ENCODE results near the gene RPF1.
"Not testable (repeated sequence)": the region's sequence is repeated elsewhere in the genome, so short reads cannot be mapped to it uniquely, and the experiment has no call there.

Gene RPF1

DNA sequence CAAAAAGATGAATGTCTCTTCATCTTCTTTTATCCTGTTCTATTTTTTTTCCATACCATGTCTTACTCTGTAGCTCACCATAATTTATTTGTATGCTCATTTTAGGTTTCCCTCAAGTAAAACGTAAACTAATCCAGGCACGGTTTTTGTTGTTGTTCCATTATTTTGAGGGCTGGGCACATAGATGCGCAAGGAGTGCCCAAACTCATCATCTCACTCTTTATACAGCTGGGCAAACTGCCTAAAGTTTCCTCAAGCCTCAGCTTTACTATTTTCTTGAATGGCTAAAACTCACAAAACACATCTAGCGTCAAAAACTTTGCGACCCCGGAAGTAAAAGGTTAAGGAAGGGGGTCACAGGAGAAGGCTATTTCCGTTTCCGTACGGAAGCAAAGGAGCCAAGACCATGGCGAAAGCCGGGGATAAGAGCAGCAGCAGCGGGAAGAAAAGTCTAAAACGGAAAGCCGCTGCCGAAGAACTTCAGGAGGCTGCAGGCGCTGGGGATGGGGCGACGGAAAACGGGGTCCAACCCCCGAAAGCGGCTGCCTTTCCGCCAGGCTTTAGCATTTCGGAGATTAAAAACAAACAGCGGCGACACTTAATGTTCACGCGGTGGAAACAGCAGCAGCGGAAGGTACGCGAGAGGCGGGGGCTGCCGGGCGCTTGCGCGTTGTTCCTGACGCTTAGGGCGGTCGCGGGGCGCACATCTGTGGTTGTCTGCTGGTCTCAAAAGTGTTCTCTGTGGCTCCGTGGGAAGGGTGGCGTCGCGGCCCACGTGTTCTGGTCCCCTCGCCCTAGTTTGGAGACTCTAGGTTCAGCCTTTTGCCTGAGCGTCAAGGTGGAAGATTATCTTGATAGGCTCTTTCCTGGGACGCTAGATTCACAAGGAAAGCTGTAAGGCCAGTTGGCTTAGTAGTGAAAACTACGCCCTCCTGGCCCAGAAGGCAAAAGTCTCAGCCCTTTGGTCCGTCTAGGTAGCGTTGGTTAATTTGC lies at the start of gene RPF1:
RPF1 (plus strand) TSS at position 391 of the 993 bp plus-strand sequence; CDS start at position 407, 16 bp downstream.
- H3K4me1 ChIP-seq (ENCODE audit: insufficient read depth, low read length), result peaks cover 14% of the 10 kb centered on the region
- H2AFZ ChIP-seq (ENCODE audit: low read depth, low read length), result peak within 1 kb of the TSS; percentile 94

GRCh38 chr1:84430546-84430945 lies 48.5 kb upstream of the RPF1 start:
- Histone ChIP-seq H3K4me1 (ENCODE audit: insufficient read depth, low read length) (peaks cover 5% of the 10 kb centered on the region), H3K4me3 (ENCODE audit: low read length) (no peak overlapping the region), H2AFZ (ENCODE audit: low read depth, low read length) (no peak overlapping the region), H3K9me3 (ENCODE audit: low read length) (peaks cover 8% of the 10 kb centered on the region), H3K36me3 (ENCODE audit: insufficient read depth, low read length) (no peaks in the 10 kb centered on the region), H3K27me3 (ENCODE audit: insufficient read depth, low read length) (no peaks in the 10 kb centered on the region)

More for the DNA sequence above, at the start of gene RPF1:
- peak within 1 kb of the TSS; percentile 88 for H3K4me3 ChIP-seq (ENCODE audit: low read length)
- peaks cover 24% of the 10 kb centered on the region for H3K36me3 ChIP-seq (ENCODE audit: insufficient read depth, low read length)
- peaks cover 6% of the 10 kb centered on the region for H3K9me3 ChIP-seq (ENCODE audit: low read length)
- peaks cover 6% of the 10 kb centered on the region for H3K27me3 ChIP-seq (ENCODE audit: insufficient read depth, low read length)

- Histone ChIP-seq H2AFZ (ENCODE audit: low read depth, low read length) (peak overlapping the region; percentile 73), H3K4me3 (ENCODE audit: low read length) (no peak overlapping the region)
Measured at GRCh38 chr1:84433258-84434080, 45.6 kb upstream of the RPF1 start.

GRCh38 chr1:84434081-84434769 lies 44.8 kb upstream of the RPF1 start:
- H3K27me3 ChIP-seq (ENCODE audit: insufficient read depth, low read length), result no peaks in the 10 kb centered on the region
- no peak overlapping the region for H2AFZ ChIP-seq (ENCODE audit: low read depth, low read length)
- no peaks in the 10 kb centered on the region for H3K36me3 ChIP-seq (ENCODE audit: insufficient read depth, low read length)
- H3K4me1 ChIP-seq (ENCODE audit: insufficient read depth, low read length), result peaks cover 15% of the 10 kb centered on the region
- H3K9me3 ChIP-seq (ENCODE audit: low read length), result peaks cover 8% of the 10 kb centered on the region
- H3K4me3 ChIP-seq (ENCODE audit: low read length), result no peak overlapping the region

More at GRCh38 chr1:84433258-84434080, 45.6 kb upstream of the RPF1 start:
- no peaks in the 10 kb centered on the region for H3K27me3 ChIP-seq (ENCODE audit: insufficient read depth, low read length)
- H3K4me1 ChIP-seq (ENCODE audit: insufficient read depth, low read length), result peaks cover 15% of the 10 kb centered on the region
- H3K9me3 ChIP-seq (ENCODE audit: low read length), result peaks cover 8% of the 10 kb centered on the region
- no peaks in the 10 kb centered on the region for H3K36me3 ChIP-seq (ENCODE audit: insufficient read depth, low read length)

- Histone ChIP-seq H3K36me3 (ENCODE audit: insufficient read depth, low read length) (no peaks in the 10 kb centered on the region), H3K4me1 (ENCODE audit: insufficient read depth, low read length) (peaks cover 15% of the 10 kb centered on the region), H3K4me3 (ENCODE audit: low read length) (no peak overlapping the region), H3K27me3 (ENCODE audit: insufficient read depth, low read length) (no peaks in the 10 kb centered on the region), H2AFZ (ENCODE audit: low read depth, low read length) (peak overlapping the region; percentile 16), H3K9me3 (ENCODE audit: low read length) (peaks cover 5% of the 10 kb centered on the region)
Measured at GRCh38 chr1:84434801-84435549, 44.1 kb upstream of the RPF1 start.

DNA sequence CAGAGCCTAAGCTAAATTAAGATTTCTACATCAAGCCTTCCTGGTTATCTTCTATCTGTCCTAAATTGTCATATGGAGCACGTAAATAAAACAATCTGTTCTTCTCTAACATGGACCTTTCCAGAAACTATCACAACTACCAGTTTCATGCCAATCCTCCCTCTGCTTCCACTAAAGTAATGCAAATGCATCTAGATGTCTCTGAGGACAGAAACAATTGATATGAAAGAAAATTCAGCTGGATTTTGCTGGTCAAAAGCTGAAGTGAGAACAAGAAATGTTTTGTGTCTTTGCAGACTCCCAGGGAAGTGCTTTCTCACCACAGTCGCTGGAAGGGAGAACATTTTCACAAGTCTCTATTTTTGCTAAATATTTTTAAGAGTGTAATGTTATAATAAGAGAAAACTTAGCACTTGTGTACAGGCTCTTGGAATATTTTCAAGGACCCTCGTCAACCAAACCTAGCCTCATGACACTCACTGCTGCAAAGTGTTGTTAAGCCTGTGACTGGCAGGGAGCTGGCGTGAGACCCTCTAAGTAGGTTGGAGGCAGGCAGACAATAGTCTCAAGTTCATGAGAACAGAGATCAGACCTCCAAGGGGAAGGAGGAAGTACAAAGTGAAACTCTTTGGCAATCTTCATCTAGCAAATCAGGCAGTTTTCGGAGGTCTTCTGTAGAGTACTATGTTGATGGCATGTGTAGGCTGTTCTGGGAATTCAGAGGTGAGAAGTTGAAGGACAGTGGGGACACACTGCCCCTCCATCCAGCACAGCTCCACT lies 42.0 kb upstream of the RPF1 start:
- no peaks in the 10 kb centered on the region for H3K27me3 ChIP-seq (ENCODE audit: insufficient read depth, low read length)
- no peaks in the 10 kb centered on the region for H3K9me3 ChIP-seq (ENCODE audit: low read length)
- H3K36me3 ChIP-seq (ENCODE audit: insufficient read depth, low read length), result no peaks in the 10 kb centered on the region
- peak overlapping the region; percentile 58 for H2AFZ ChIP-seq (ENCODE audit: low read depth, low read length)
- peaks cover 15% of the 10 kb centered on the region for H3K4me1 ChIP-seq (ENCODE audit: insufficient read depth, low read length)
- H3K4me3 ChIP-seq (ENCODE audit: low read length), result no peak overlapping the region

DNA sequence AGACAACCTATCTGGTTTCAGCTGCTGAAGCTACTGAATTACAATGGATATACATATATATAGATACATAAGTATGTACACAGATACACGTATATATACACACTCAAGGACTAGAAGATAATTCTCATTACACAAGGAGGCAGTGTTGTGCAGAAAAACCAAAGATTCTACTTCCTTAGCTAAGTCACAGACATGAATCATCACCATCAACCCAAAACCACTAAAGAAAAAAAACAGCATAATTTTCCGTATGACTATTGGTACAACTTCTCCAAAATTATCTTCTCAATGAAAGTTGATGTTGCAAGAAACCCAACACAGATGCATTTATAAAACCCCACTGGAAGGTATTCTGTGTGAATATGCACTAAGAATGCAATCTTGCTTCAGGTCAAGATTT lies 36.8 kb upstream of the RPF1 start:
- peaks cover 2% of the 10 kb centered on the region for H3K4me1 ChIP-seq (ENCODE audit: insufficient read depth, low read length)
- no peaks in the 10 kb centered on the region for H3K36me3 ChIP-seq (ENCODE audit: insufficient read depth, low read length)
- H3K9me3 ChIP-seq (ENCODE audit: low read length), result no peaks in the 10 kb centered on the region

DNA sequence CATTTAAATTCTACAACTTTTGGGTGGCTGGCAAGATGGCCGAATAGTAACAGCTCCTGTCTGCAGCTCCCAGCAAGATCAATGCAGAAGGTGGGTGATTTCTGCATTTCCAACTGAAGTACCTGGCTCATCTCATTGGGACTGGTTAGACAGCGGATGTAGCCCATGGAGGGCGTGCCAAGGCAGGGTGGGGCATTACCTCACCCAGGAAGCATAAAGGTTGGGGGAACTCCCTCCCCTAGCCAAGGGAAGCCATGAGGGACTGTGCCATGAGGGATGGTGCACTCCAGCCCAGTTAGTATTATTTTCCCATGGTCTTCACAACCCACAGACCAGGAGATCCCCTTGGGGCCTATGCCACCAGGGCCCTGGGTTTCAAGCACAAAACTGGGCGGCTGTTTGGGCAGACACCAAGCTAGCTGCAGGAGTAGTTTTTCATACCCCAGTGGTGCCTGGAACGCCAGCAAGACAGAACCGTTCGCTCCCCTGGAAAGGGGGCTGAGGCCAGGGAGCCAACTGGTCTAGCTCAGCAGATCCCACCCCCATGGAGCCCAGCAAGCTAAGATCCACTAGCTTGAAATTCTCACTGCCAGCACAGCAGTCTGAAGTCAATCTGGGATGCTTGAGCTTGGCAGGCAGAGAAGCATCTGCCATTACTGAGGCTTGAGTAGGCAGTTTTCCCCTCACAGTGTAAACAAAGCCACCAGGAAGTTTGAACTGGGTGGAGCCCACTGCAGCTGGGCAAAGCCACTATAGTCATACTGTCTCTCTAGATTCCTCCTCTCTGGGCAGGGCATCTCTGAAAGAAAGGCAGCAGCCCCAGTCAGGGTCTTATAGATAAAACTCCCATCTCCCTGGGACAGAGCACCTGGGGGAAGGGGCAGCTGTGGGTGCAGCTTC lies 36.1 kb upstream of the RPF1 start:
- H3K27me3 ChIP-seq (ENCODE audit: insufficient read depth, low read length); H3K4me1 ChIP-seq (ENCODE audit: insufficient read depth, low read length); H3K9me3 ChIP-seq (ENCODE audit: low read length); H2AFZ ChIP-seq (ENCODE audit: low read depth, low read length); H3K4me3 ChIP-seq (ENCODE audit: low read length); H3K36me3 ChIP-seq (ENCODE audit: insufficient read depth, low read length): not testable (repeated sequence)

More for the DNA sequence above, 36.8 kb upstream of the RPF1 start:
- H3K27me3 ChIP-seq (ENCODE audit: insufficient read depth, low read length), result no peaks in the 10 kb centered on the region
- H2AFZ ChIP-seq (ENCODE audit: low read depth, low read length), result no peak overlapping the region
- no peak overlapping the region for H3K4me3 ChIP-seq (ENCODE audit: low read length)

- H3K9me3 ChIP-seq (ENCODE audit: low read length); H3K4me3 ChIP-seq (ENCODE audit: low read length); H2AFZ ChIP-seq (ENCODE audit: low read depth, low read length); H3K4me1 ChIP-seq (ENCODE audit: insufficient read depth, low read length); H3K36me3 ChIP-seq (ENCODE audit: insufficient read depth, low read length); H3K27me3 ChIP-seq (ENCODE audit: insufficient read depth, low read length): not testable (repeated sequence)
Measured at GRCh38 chr1:84448704-84449103, 30.4 kb upstream of the RPF1 start.

GRCh38 chr1:84450910-84451309 lies 28.2 kb upstream of the RPF1 start:
- no peak overlapping the region for H2AFZ ChIP-seq (ENCODE audit: low read depth, low read length)
- no peaks in the 10 kb centered on the region for H3K36me3 ChIP-seq (ENCODE audit: insufficient read depth, low read length)
- no peaks in the 10 kb centered on the region for H3K27me3 ChIP-seq (ENCODE audit: insufficient read depth, low read length)
- H3K4me1 ChIP-seq (ENCODE audit: insufficient read depth, low read length), result no peaks in the 10 kb centered on the region
- H3K4me3 ChIP-seq (ENCODE audit: low read length), result no peak overlapping the region
- no peaks in the 10 kb centered on the region for H3K9me3 ChIP-seq (ENCODE audit: low read length)

DNA sequence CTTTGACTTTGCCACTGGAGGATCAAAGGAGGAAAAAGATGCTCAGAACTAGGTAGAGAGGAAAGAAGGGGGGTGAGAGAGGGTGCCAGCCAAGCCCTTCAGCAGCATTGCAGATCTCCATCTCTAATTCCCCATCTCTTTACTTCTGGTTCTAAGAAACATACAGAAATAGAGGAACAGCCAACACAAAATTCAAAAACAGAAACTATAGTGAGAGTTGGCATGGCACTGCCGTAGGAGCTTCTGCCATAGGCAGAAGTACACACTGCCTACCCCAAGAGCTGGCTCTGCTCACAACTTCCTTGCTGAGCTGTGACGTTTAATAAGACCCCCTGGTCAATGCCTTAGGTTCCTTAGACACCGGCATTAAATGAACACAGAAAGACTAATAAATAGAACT lies 26.6 kb upstream of the RPF1 start:
- H3K4me1 ChIP-seq (ENCODE audit: insufficient read depth, low read length), result no peaks in the 10 kb centered on the region
- no peak overlapping the region for H3K4me3 ChIP-seq (ENCODE audit: low read length)
- no peak overlapping the region for H2AFZ ChIP-seq (ENCODE audit: low read depth, low read length)
- H3K36me3 ChIP-seq (ENCODE audit: insufficient read depth, low read length), result no peaks in the 10 kb centered on the region
- no peaks in the 10 kb centered on the region for H3K9me3 ChIP-seq (ENCODE audit: low read length)
- H3K27me3 ChIP-seq (ENCODE audit: insufficient read depth, low read length), result no peaks in the 10 kb centered on the region
